Measurements from ENCODE around the gene HPCAL1. TPM values are rescaled to one million over a fixed set of nuclear protein-coding genes. Genes with fewer than 3 reads are reported as not detected.

The HPCAL1 gene
- total and polyA plus RNA-seq, 2 experiments from 2014 or later: 13.4 to 25.5 TPM

- Histone ChIP-seq H3K4me3 (no peak overlapping the region), H3K36me3 (no peaks in the 10 kb centered on the region), H3K4me1 (ENCODE audit: low read depth) (peaks cover 10% of the 10 kb centered on the region), H3K27me3 (no peaks in the 10 kb centered on the region), H3K27ac (no peak overlapping the region), H3K9me3 (ENCODE audit: low read depth) (no peaks in the 10 kb centered on the region)
- TF ChIP-seq, protein P1, sequence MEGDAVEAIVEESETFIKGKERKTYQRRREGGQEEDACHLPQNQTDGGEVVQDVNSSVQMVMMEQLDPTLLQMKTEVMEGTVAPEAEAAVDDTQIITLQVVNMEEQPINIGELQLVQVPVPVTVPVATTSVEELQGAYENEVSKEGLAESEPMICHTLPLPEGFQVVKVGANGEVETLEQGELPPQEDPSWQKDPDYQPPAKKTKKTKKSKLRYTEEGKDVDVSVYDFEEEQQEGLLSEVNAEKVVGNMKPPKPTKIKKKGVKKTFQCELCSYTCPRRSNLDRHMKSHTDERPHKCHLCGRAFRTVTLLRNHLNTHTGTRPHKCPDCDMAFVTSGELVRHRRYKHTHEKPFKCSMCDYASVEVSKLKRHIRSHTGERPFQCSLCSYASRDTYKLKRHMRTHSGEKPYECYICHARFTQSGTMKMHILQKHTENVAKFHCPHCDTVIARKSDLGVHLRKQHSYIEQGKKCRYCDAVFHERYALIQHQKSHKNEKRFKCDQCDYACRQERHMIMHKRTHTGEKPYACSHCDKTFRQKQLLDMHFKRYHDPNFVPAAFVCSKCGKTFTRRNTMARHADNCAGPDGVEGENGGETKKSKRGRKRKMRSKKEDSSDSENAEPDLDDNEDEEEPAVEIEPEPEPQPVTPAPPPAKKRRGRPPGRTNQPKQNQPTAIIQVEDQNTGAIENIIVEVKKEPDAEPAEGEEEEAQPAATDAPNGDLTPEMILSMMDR (IDR thresholded peaks at IDR 0.05; ENCODE audit: low read depth, low read length): no peak
- no peak for DNase-seq (ENCODE audit: low read depth in 1 of 2, low spot score in 1 of 2)
Observed at GRCh38 chr2:10388954-10389560, 86.4 kb downstream of the HPCAL1 start.

DNA sequence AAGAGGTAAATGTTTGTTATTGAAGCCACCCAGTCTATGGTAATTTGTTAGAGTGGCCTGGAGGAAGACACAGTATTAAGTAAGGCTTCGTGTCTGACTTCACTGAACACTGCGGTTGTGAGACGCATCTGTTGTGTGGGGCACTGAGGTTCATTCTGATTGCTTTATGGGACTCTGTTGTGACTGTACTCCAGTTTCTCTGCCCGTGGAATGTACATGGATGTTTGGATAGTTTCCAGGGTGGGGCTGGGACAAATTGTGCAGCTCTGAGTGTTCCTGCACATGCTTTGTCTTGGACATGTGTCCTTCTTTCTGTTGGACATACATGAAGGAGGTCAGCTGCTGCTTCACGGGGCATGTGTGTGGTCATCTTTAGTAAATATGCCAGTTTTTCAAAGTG is 86.9 kb downstream of the HPCAL1 start:
- Histone ChIP-seq H3K27ac (no peak overlapping the region), H3K4me3 (no peak overlapping the region), H3K27me3 (no peaks in the 10 kb centered on the region), H3K9me3 (ENCODE audit: low read depth) (no peaks in the 10 kb centered on the region), H3K4me1 (ENCODE audit: low read depth) (peaks cover 10% of the 10 kb centered on the region), H3K36me3 (no peaks in the 10 kb centered on the region)
- no peak for DNase-seq (ENCODE audit: low read depth in 1 of 2, low spot score in 1 of 2)
- TF ChIP-seq, protein P1 (IDR thresholded peaks at IDR 0.05; ENCODE audit: low read depth, low read length): no peak

GRCh38 chr2:10390369-10390801 is 87.7 kb downstream of the HPCAL1 start:
- no peaks in the 10 kb centered on the region for H3K9me3 ChIP-seq (ENCODE audit: low read depth)
- TF ChIP-seq, protein P1 (IDR thresholded peaks at IDR 0.05; ENCODE audit: low read depth, low read length): no peak
- no peak overlapping the region for H3K27ac ChIP-seq
- H3K27me3 ChIP-seq: no peaks in the 10 kb centered on the region
- no peaks in the 10 kb centered on the region for H3K36me3 ChIP-seq
- H3K4me1 ChIP-seq (ENCODE audit: low read depth): peaks cover 10% of the 10 kb centered on the region
- H3K4me3 ChIP-seq: no peak overlapping the region
- DNase-seq (ENCODE audit: low read depth in 1 of 2, low spot score in 1 of 2): no peak

DNA sequence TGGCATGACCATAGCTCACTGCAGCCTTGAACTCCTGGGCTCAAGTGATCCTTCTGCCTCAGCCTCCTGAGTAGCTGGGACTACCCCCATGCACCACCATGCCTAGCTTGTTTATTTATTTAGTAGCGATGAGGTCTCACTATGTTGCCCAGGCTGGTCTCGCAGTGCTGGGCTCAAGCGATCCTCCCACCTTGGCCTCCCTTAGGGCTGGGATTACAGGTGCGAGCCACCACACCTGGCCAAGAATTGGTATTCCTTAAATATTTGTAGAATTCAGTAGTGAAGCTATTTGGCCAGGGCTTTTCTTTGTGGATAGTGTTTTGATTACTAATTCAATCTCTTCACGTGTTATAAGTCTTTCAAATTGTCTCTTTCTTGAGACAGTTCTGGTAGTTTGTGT is 89.4 kb downstream of the HPCAL1 start:
- no peaks in the 10 kb centered on the region for H3K36me3 ChIP-seq
- DNase-seq (ENCODE audit: low read depth in 1 of 2, low spot score in 1 of 2): no peak
- TF ChIP-seq, protein P1 (IDR thresholded peaks at IDR 0.05; ENCODE audit: low read depth, low read length): no peak
- H3K27me3 ChIP-seq: no peaks in the 10 kb centered on the region
- H3K27ac ChIP-seq: no peak overlapping the region
- no peaks in the 10 kb centered on the region for H3K9me3 ChIP-seq (ENCODE audit: low read depth)
- peaks cover 10% of the 10 kb centered on the region for H3K4me1 ChIP-seq (ENCODE audit: low read depth)
- H3K4me3 ChIP-seq: no peak overlapping the region

DNA sequence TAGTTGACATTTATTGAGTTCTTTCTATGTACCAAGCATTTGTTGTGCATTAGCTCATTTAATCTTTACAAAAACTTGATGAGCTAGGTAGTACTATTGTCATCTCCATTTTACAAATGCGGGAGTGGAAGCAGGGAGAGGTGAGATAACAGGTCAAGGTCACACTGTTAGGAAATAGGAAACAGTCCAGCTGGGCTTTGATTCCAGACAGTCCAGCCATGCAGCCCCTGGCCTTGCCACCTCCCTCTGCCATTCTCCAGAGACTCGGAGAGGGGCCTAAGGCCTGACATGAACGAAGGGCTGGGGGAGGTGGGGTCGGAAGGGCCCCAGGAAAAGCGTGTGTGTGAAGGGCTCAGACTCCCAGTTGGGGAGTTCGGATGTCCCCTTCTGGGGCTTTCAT is 89.8 kb downstream of the HPCAL1 start:
- Histone ChIP-seq H3K4me3 (no peak overlapping the region), H3K9me3 (ENCODE audit: low read depth) (no peaks in the 10 kb centered on the region), H3K4me1 (ENCODE audit: low read depth) (peaks cover 10% of the 10 kb centered on the region), H3K27me3 (no peaks in the 10 kb centered on the region), H3K36me3 (no peaks in the 10 kb centered on the region), H3K27ac (no peak overlapping the region)
- no peak for DNase-seq (ENCODE audit: low read depth in 1 of 2, low spot score in 1 of 2)
- TF ChIP-seq, protein P1 (IDR thresholded peaks at IDR 0.05; ENCODE audit: low read depth, low read length): no peak
